ENCODE measurements around the gene PPHLN1.
A peak's percentile ranks its signal among the peaks of the same experiment; 100 is the strongest.
"Not testable (repeated sequence)": the region's sequence is repeated elsewhere in the genome, so short reads cannot be mapped to it uniquely, and the experiment has no call there.

PPHLN1 gene

GRCh38 chr12:42325326-42325652, 678 bp upstream of the PPHLN1 start:
- H3K23ac ChIP-seq (ENCODE audit: low read depth, low read length, poor library complexity): no peak overlapping the region
- H3K4ac ChIP-seq (ENCODE audit: low read length): no peak overlapping the region
- H2AK5ac ChIP-seq (ENCODE audit: low read depth, low read length): no peak overlapping the region
- DNase-seq (ENCODE audit: low spot score): no peak
- H2BK120ac ChIP-seq (ENCODE audit: low read depth, low read length): no peak overlapping the region
- peak overlapping the region; percentile 80 to 88 for H3K4me3 ChIP-seq (ENCODE audit: low read length in 2 of 2)
- no peaks in the 10 kb centered on the region for H3K79me1 ChIP-seq (ENCODE audit: low read depth, low read length)
- H3K9me3 ChIP-seq (replicated peaks in 1 of 2; ENCODE audit: control insufficient read depth in 2 of 2, insufficient read depth in 1 of 2, low read depth in 1 of 2, low read length in 2 of 2): no peaks in the 10 kb centered on the region
- H2BK15ac ChIP-seq (ENCODE audit: low read length): no peak overlapping the region
- peak overlapping the region; percentile 97 for H2AFZ ChIP-seq (ENCODE audit: low read length)
- H2BK5ac ChIP-seq (ENCODE audit: low read length): no peak overlapping the region
- H4K8ac ChIP-seq (ENCODE audit: low read depth, low read length): no peak overlapping the region
- no CpG with 5 or more reads among the region's 7 CpGs for WGBS, 2 donors (ENCODE audit: extremely low coverage in 2 of 2, insufficient read length in 2 of 2, insufficient replicate concordance in 1 of 2)
- peak overlapping the region; percentile 90 for H3K27ac ChIP-seq (replicated peaks; ENCODE audit: low read length)
- no peak overlapping the region for H2BK12ac ChIP-seq (ENCODE audit: low read length)
- H4K91ac ChIP-seq (ENCODE audit: low read depth, low read length, poor library complexity): no peak overlapping the region
- peaks cover 4 to 57% of the 10 kb centered on the region in 2 donors for H3K36me3 ChIP-seq (replicated peaks in 1 of 2; ENCODE audit: control insufficient read depth in 2 of 2, insufficient read depth in 2 of 2, low read length in 2 of 2)
- no peak overlapping the region for H3K18ac ChIP-seq (ENCODE audit: low read length)
- peak overlapping the region; percentile 47 for H3K4me2 ChIP-seq (ENCODE audit: insufficient read depth, low read length, poor library complexity, severe bottlenecking)
- no peaks in the 10 kb centered on the region for H3K27me3 ChIP-seq (ENCODE audit: control insufficient read depth in 3 of 3, insufficient read depth in 3 of 3, low read depth in 1 of 3, low read length in 3 of 3)
- no peak overlapping the region for H3K9ac ChIP-seq (ENCODE audit: low read depth, low read length, poor library complexity)
- H3K4me1 ChIP-seq (ENCODE audit: control insufficient read depth in 2 of 2, insufficient read depth in 1 of 2, low read depth in 1 of 2, low read length in 2 of 2): peaks cover 6 to 13% of the 10 kb centered on the region in 2 donors
- H3K14ac ChIP-seq (ENCODE audit: low read length): no peak overlapping the region

GRCh38 chr12:42326541-42327226, 717 bp downstream of the PPHLN1 start:
- no peak overlapping the region for H3K14ac ChIP-seq (ENCODE audit: low read length)
- H3K9ac ChIP-seq (ENCODE audit: low read depth, low read length, poor library complexity): no peak overlapping the region
- no peak overlapping the region for H4K8ac ChIP-seq (ENCODE audit: low read depth, low read length)
- no peak for DNase-seq (ENCODE audit: low spot score)
- H2BK5ac ChIP-seq (ENCODE audit: low read length): no peak overlapping the region
- no peak overlapping the region for H2BK12ac ChIP-seq (ENCODE audit: low read length)
- WGBS, 2 donors (ENCODE audit: extremely low coverage in 2 of 2, insufficient read length in 2 of 2, insufficient replicate concordance in 1 of 2): no CpG with 5 or more reads among the region's 13 CpGs
- no peak overlapping the region for H3K18ac ChIP-seq (ENCODE audit: low read length)
- H3K79me1 ChIP-seq (ENCODE audit: low read depth, low read length): no peaks in the 10 kb centered on the region
- no peaks in the 10 kb centered on the region for H3K27me3 ChIP-seq (ENCODE audit: control insufficient read depth in 3 of 3, insufficient read depth in 3 of 3, low read depth in 1 of 3, low read length in 3 of 3)
- peaks cover 2 to 43% of the 10 kb centered on the region in 2 donors for H3K36me3 ChIP-seq (replicated peaks in 1 of 2; ENCODE audit: control insufficient read depth in 2 of 2, insufficient read depth in 2 of 2, low read length in 2 of 2)
- H3K23ac ChIP-seq (ENCODE audit: low read depth, low read length, poor library complexity): no peak overlapping the region
- no peaks in the 10 kb centered on the region for H3K9me3 ChIP-seq (replicated peaks in 1 of 2; ENCODE audit: control insufficient read depth in 2 of 2, insufficient read depth in 1 of 2, low read depth in 1 of 2, low read length in 2 of 2)
- peak overlapping the region; percentile 70 for H3K4me2 ChIP-seq (ENCODE audit: insufficient read depth, low read length, poor library complexity, severe bottlenecking)
- H3K4ac ChIP-seq (ENCODE audit: low read length): no peak overlapping the region
- H2AK5ac ChIP-seq (ENCODE audit: low read depth, low read length): no peak overlapping the region
- no peak overlapping the region for H2BK120ac ChIP-seq (ENCODE audit: low read depth, low read length)
- peak overlapping the region; percentile 97 for H2AFZ ChIP-seq (ENCODE audit: low read length)
- peak overlapping the region; percentile 80 to 88 for H3K4me3 ChIP-seq (ENCODE audit: low read length in 2 of 2)
- peaks cover 6 to 13% of the 10 kb centered on the region in 2 donors for H3K4me1 ChIP-seq (ENCODE audit: control insufficient read depth in 2 of 2, insufficient read depth in 1 of 2, low read depth in 1 of 2, low read length in 2 of 2)
- H2BK15ac ChIP-seq (ENCODE audit: low read length): no peak overlapping the region
- H3K27ac ChIP-seq (replicated peaks; ENCODE audit: low read length): no peak overlapping the region
- no peak overlapping the region for H4K91ac ChIP-seq (ENCODE audit: low read depth, low read length, poor library complexity)

- Histone ChIP-seq H3K4ac (ENCODE audit: low read length) (no peak overlapping the region), H3K9me3 (replicated peaks in 1 of 2; ENCODE audit: control insufficient read depth in 2 of 2, insufficient read depth in 1 of 2, low read depth in 1 of 2, low read length in 2 of 2) (no peaks in the 10 kb centered on the region), H3K4me2 (ENCODE audit: insufficient read depth, low read length, poor library complexity, severe bottlenecking) (peak overlapping the region; percentile 70), H3K27ac (replicated peaks; ENCODE audit: low read length) (no peak overlapping the region), H2AFZ (ENCODE audit: low read length) (no peak overlapping the region), H4K91ac (ENCODE audit: low read depth, low read length, poor library complexity) (no peak overlapping the region), H2BK5ac (ENCODE audit: low read length) (no peak overlapping the region), H2BK15ac (ENCODE audit: low read length) (no peak overlapping the region), H3K27me3 (ENCODE audit: control insufficient read depth in 3 of 3, insufficient read depth in 3 of 3, low read depth in 1 of 3, low read length in 3 of 3) (no peaks in the 10 kb centered on the region), H3K4me1 (ENCODE audit: control insufficient read depth in 2 of 2, insufficient read depth in 1 of 2, low read depth in 1 of 2, low read length in 2 of 2) (peaks cover 6 to 13% of the 10 kb centered on the region in 2 donors), H3K14ac (ENCODE audit: low read length) (no peak overlapping the region), H3K36me3 (replicated peaks in 1 of 2; ENCODE audit: control insufficient read depth in 2 of 2, insufficient read depth in 2 of 2, low read length in 2 of 2) (peaks cover 2 to 40% of the 10 kb centered on the region in 2 donors), H2BK12ac (ENCODE audit: low read length) (no peak overlapping the region), H3K23ac (ENCODE audit: low read depth, low read length, poor library complexity) (no peak overlapping the region), H3K18ac (ENCODE audit: low read length) (no peak overlapping the region), H3K4me3 (ENCODE audit: low read length in 2 of 2) (peak overlapping the region in 1 of 2 donors; percentile 80), H3K9ac (ENCODE audit: low read depth, low read length, poor library complexity) (no peak overlapping the region), H3K79me1 (ENCODE audit: low read depth, low read length) (no peaks in the 10 kb centered on the region), H2BK120ac (ENCODE audit: low read depth, low read length) (no peak overlapping the region), H4K8ac (ENCODE audit: low read depth, low read length) (no peak overlapping the region), H2AK5ac (ENCODE audit: low read depth, low read length) (no peak overlapping the region)
- no peak for DNase-seq (ENCODE audit: low spot score)
- no CpG with 5 or more reads among the region's 2 CpGs for WGBS, 2 donors (ENCODE audit: extremely low coverage in 2 of 2, insufficient read length in 2 of 2, insufficient replicate concordance in 1 of 2)
These were observed 1.2 kb downstream of the PPHLN1 start for GRCh38 chr12:42327227-42327590.

GRCh38 chr12:42330097-42330496, 4.1 kb downstream of the PPHLN1 start:
- not testable (repeated sequence) for H3K4ac ChIP-seq (ENCODE audit: low read length); H3K18ac ChIP-seq (ENCODE audit: low read length); H3K23ac ChIP-seq (ENCODE audit: low read depth, low read length, poor library complexity); H2BK15ac ChIP-seq (ENCODE audit: low read length); H3K27me3 ChIP-seq (ENCODE audit: control insufficient read depth in 3 of 3, insufficient read depth in 3 of 3, low read depth in 1 of 3, low read length in 3 of 3); H3K4me3 ChIP-seq (ENCODE audit: low read length in 2 of 2); H4K8ac ChIP-seq (ENCODE audit: low read depth, low read length); H3K14ac ChIP-seq (ENCODE audit: low read length); H3K4me2 ChIP-seq (ENCODE audit: insufficient read depth, low read length, poor library complexity, severe bottlenecking); H2AK5ac ChIP-seq (ENCODE audit: low read depth, low read length); H3K27ac ChIP-seq (replicated peaks; ENCODE audit: low read length); H2BK5ac ChIP-seq (ENCODE audit: low read length); H3K9me3 ChIP-seq (replicated peaks in 1 of 2; ENCODE audit: control insufficient read depth in 2 of 2, insufficient read depth in 1 of 2, low read depth in 1 of 2, low read length in 2 of 2); H2BK12ac ChIP-seq (ENCODE audit: low read length); H4K91ac ChIP-seq (ENCODE audit: low read depth, low read length, poor library complexity); H3K4me1 ChIP-seq (ENCODE audit: control insufficient read depth in 2 of 2, insufficient read depth in 1 of 2, low read depth in 1 of 2, low read length in 2 of 2); H3K9ac ChIP-seq (ENCODE audit: low read depth, low read length, poor library complexity); H2BK120ac ChIP-seq (ENCODE audit: low read depth, low read length); H2AFZ ChIP-seq (ENCODE audit: low read length); DNase-seq (ENCODE audit: low spot score); H3K79me1 ChIP-seq (ENCODE audit: low read depth, low read length)
- WGBS, 2 donors (ENCODE audit: extremely low coverage in 2 of 2, insufficient read length in 2 of 2, insufficient replicate concordance in 1 of 2): no CpG with 5 or more reads among the region's 11 CpGs
- peaks cover 0 to 17% of the 10 kb centered on the region in 2 donors for H3K36me3 ChIP-seq (replicated peaks in 1 of 2; ENCODE audit: control insufficient read depth in 2 of 2, insufficient read depth in 2 of 2, low read length in 2 of 2)

Data from neuronal stem cell (in vitro differentiated cells).